Neural cell (in vitro differentiated cells): ENCODE data around the gene CDC42EP5. TPM values are rescaled to one million over a fixed set of nuclear protein-coding genes. Genes with fewer than 3 reads are reported as not detected.
"Not testable (repeated sequence)": the region's sequence is repeated elsewhere in the genome, so short reads cannot be mapped to it uniquely, and the experiment has no call there.

Source experiments
- H2AFZ ChIP-seq: fragments of 200-600, 300-800 bp; sonication (generic), shearing (Covaris generic); 2 replicates; pipeline ENCODE4 v1.6.0; 2014; ENCODE audit warnings: low read depth, mild to moderate bottlenecking, antibody characterized with exemption, low read length, moderate library complexity
- H3F3A ChIP-seq: fragments of 200-600 bp; shearing (Covaris generic); 2 replicates; pipeline ENCODE4 v1.6.1; 2016; ENCODE audit warnings: mild to moderate bottlenecking, moderate library complexity, mixed read lengths, antibody characterized with exemption, low read length; ENCODE audit not compliant: insufficient read depth, poor library complexity, severe bottlenecking
- H3K27ac ChIP-seq: fragments of 200-600, 300-800 bp; sonication (generic), shearing (Covaris generic); 2 replicates; pipeline ENCODE4 v1.5.1; 2014; ENCODE audit warnings: mild to moderate bottlenecking, low read length, moderate library complexity
- H3K27me3 ChIP-seq: fragments of 300-800, 200-600 bp; sonication (generic), shearing (Covaris generic); 2 replicates; pipeline ENCODE4 v1.6.0; 2014; ENCODE audit warnings: mild to moderate bottlenecking, low read depth, low read length, moderate library complexity; ENCODE audit not compliant: insufficient read depth
- H3K36me3 ChIP-seq: fragments of 300-800, 200-600 bp; sonication (generic), shearing (Covaris generic); 2 replicates; pipeline ENCODE4 v1.5.1; 2014; ENCODE audit warnings: mild to moderate bottlenecking, antibody characterized with exemption, low read length, moderate library complexity; ENCODE audit not compliant: insufficient read depth
- H3K4me2 ChIP-seq: fragments of 300-800, 200-600 bp; sonication (generic), shearing (Covaris generic); 2 replicates; pipeline ENCODE4 v1.6.0; 2014; ENCODE audit warnings: mild to moderate bottlenecking, low read length
- H3K4me3 ChIP-seq: fragments of 300-800, 200-600 bp; sonication (generic), shearing (Covaris generic); 2 replicates; pipeline ENCODE4 v1.5.1; 2014; ENCODE audit warnings: mild to moderate bottlenecking, low read length, moderate library complexity
- H3K79me2 ChIP-seq: fragments of 200-600 bp; shearing (Covaris generic); replicated peaks from 2 replicates; pipeline ENCODE4 v1.6.0; 2014; ENCODE audit warnings: mild to moderate bottlenecking, low read length, moderate library complexity; ENCODE audit not compliant: insufficient read depth
- H3K9ac ChIP-seq: fragments of 300-800, 200-600 bp; sonication (generic), shearing (Covaris generic); 2 replicates; pipeline ENCODE4 v1.6.1; 2016; ENCODE audit warnings: mild to moderate bottlenecking, low read length, mixed read lengths
- H3K9me2 ChIP-seq: fragments of 200-600 bp; shearing (Covaris generic); 2 replicates; pipeline ENCODE4 v1.6.1; 2016; ENCODE audit warnings: mild to moderate bottlenecking, low read length, mixed read lengths; ENCODE audit not compliant: insufficient read depth
- H3K9me3 ChIP-seq: fragments of 200-600, 300-800 bp; sonication (generic), shearing (Covaris generic); 2 replicates; pipeline ENCODE4 v1.6.1; 2016; ENCODE audit warnings: mild to moderate bottlenecking, mixed run types, low read length, moderate library complexity, mixed read lengths
- H4K20me1 ChIP-seq: fragments of 200-600 bp; shearing (Covaris generic); 2 replicates; pipeline ENCODE4 v1.6.1; 2016; ENCODE audit warnings: mild to moderate bottlenecking, mixed run types; ENCODE audit not compliant: insufficient read depth
- CTCF ChIP-seq: fragments of 450-650 bp; IDR thresholded peaks from 2 replicates; pipeline ENCODE4 v1.5.1; 2014; ENCODE audit warnings: antibody characterized with exemption, mild to moderate bottlenecking, moderate library complexity; ENCODE audit not compliant: poor library complexity, severe bottlenecking
- EP300 ChIP-seq: fragments of 450-650 bp; conservative IDR thresholded peaks from 2 replicates; pipeline ENCODE4 v1.6.1; 2014; ENCODE audit warnings: antibody characterized with exemption, mild to moderate bottlenecking, moderate library complexity; ENCODE audit not compliant: poor library complexity, severe bottlenecking
- EZH2 ChIP-seq: fragments of 200-600, 300-800 bp; shearing (Covaris generic), sonication (generic); IDR thresholded peaks from 2 replicates; pipeline ENCODE4 v1.6.1; 2014; ENCODE audit warnings: antibody characterized with exemption, low read length, borderline replicate concordance, mild to moderate bottlenecking; ENCODE audit not compliant: insufficient read depth, poor library complexity, severe bottlenecking
- MXI1 ChIP-seq: fragments of 450-650 bp; conservative IDR thresholded peaks from 2 replicates; pipeline ENCODE4 v1.6.1; 2014; ENCODE audit warnings: antibody characterized with exemption, mild to moderate bottlenecking; ENCODE audit not compliant: poor library complexity, severe bottlenecking
- POLR2AphosphoS5 ChIP-seq: IDR thresholded peaks from 2 replicates; pipeline ENCODE4 v1.6.1; 2012
- RAD21 ChIP-seq: fragments of 450-650 bp; conservative IDR thresholded peaks from 2 replicates; pipeline ENCODE4 v1.6.1; 2014; ENCODE audit warnings: antibody characterized with exemption, mild to moderate bottlenecking, moderate library complexity
- SMC3 ChIP-seq: fragments of 450-650 bp; conservative IDR thresholded peaks from 2 replicates; pipeline ENCODE4 v1.6.1; 2014; ENCODE audit warnings: antibody characterized with exemption, mild to moderate bottlenecking, moderate library complexity; ENCODE audit not compliant: poor library complexity
- TAF1 ChIP-seq: IDR thresholded peaks from 2 replicates; pipeline ENCODE4 v1.6.1; 2012; ENCODE audit warnings: low read depth
- polyA plus RNA-seq: library from polyadenylated mRNA; depleted of rRNA; stranded (reverse); fragments of >200 nt; gene quantifications from 2 replicates; pipeline ENCODE4 v1.2.3, GENCODE V29; 2014
- TF ChIP-seq, protein P1 (sequence below): IDR thresholded peaks from 2 replicates; pipeline ENCODE4 v1.6.1; 2012; ENCODE audit warnings: borderline replicate concordance

CDC42EP5 gene
- polyA plus RNA-seq, 1 donor from 2014 or later: not detected

DNA sequence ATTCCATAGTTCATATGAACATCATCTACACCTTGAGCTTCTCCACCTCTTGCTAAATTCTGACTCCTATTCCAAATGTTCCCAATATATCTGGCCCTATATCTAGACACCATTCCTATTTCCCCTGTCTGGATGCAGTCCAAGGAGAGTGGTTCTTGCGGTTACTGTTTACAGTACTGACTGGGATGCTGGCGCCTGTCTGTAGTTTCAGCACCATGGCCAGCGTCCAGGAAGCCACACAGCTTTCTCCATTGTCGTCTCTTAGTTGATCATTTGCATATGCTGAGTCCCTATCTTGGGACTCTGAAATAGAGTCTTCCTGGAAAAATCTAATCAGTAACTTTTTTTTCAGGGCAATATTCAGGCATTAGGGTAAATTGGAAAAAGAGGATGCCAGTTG is 44.4 kb upstream of the CDC42EP5 start:
- H3K9me3 ChIP-seq: no peaks in the 10 kb centered on the region
- TF ChIP-seq TAF1 (no peak), SMC3 (no peak), CTCF (no peak), EZH2 (no peak), MXI1 (no peak), EP300 (no peak), POLR2AphosphoS5 (no peak), RAD21 (no peak)
- TF ChIP-seq, protein P1, sequence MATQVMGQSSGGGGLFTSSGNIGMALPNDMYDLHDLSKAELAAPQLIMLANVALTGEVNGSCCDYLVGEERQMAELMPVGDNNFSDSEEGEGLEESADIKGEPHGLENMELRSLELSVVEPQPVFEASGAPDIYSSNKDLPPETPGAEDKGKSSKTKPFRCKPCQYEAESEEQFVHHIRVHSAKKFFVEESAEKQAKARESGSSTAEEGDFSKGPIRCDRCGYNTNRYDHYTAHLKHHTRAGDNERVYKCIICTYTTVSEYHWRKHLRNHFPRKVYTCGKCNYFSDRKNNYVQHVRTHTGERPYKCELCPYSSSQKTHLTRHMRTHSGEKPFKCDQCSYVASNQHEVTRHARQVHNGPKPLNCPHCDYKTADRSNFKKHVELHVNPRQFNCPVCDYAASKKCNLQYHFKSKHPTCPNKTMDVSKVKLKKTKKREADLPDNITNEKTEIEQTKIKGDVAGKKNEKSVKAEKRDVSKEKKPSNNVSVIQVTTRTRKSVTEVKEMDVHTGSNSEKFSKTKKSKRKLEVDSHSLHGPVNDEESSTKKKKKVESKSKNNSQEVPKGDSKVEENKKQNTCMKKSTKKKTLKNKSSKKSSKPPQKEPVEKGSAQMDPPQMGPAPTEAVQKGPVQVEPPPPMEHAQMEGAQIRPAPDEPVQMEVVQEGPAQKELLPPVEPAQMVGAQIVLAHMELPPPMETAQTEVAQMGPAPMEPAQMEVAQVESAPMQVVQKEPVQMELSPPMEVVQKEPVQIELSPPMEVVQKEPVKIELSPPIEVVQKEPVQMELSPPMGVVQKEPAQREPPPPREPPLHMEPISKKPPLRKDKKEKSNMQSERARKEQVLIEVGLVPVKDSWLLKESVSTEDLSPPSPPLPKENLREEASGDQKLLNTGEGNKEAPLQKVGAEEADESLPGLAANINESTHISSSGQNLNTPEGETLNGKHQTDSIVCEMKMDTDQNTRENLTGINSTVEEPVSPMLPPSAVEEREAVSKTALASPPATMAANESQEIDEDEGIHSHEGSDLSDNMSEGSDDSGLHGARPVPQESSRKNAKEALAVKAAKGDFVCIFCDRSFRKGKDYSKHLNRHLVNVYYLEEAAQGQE: no peak

GRCh38 chr19:54515156-54515555 is 42.1 kb upstream of the CDC42EP5 start:
- Histone ChIP-seq H3K4me2 (no peak overlapping the region), H3K27ac (no peak overlapping the region), H4K20me1 (no peaks in the 10 kb centered on the region), H3K9me3 (no peaks in the 10 kb centered on the region), H2AFZ (no peak overlapping the region), H3K9me2 (no peaks in the 10 kb centered on the region), H3K9ac (no peak overlapping the region), H3K27me3 (no peaks in the 10 kb centered on the region), H3K4me3 (no peak overlapping the region), H3K36me3 (no peaks in the 10 kb centered on the region), H3K79me2 (no peaks in the 10 kb centered on the region), H3F3A (no peaks in the 10 kb centered on the region)
- TF ChIP-seq RAD21 (no peak), POLR2AphosphoS5 (no peak), EP300 (no peak), EZH2 (no peak), SMC3 (no peak), CTCF (no peak), MXI1 (no peak)

More for the DNA sequence above, 44.4 kb upstream of the CDC42EP5 start:
- no peaks in the 10 kb centered on the region for H3F3A ChIP-seq
- H3K9me2 ChIP-seq: no peaks in the 10 kb centered on the region
- H3K36me3 ChIP-seq: no peaks in the 10 kb centered on the region
- no peaks in the 10 kb centered on the region for H4K20me1 ChIP-seq
- no peaks in the 10 kb centered on the region for H3K27me3 ChIP-seq
- H3K4me3 ChIP-seq: no peak overlapping the region
- H3K27ac ChIP-seq: no peak overlapping the region
- no peaks in the 10 kb centered on the region for H3K79me2 ChIP-seq
- no peak overlapping the region for H2AFZ ChIP-seq
- no peak overlapping the region for H3K4me2 ChIP-seq
- no peak overlapping the region for H3K9ac ChIP-seq

GRCh38 chr19:54509200-54509940 is 36.3 kb upstream of the CDC42EP5 start:
- H3F3A ChIP-seq, H3K9ac ChIP-seq, H3K27me3 ChIP-seq, H3K79me2 ChIP-seq, H3K9me2 ChIP-seq, H3K36me3 ChIP-seq, H2AFZ ChIP-seq, H3K27ac ChIP-seq, H3K4me3 ChIP-seq, H4K20me1 ChIP-seq, H3K9me3 ChIP-seq, H3K4me2 ChIP-seq: not testable (repeated sequence)

GRCh38 chr19:54508487-54508886 is 35.4 kb upstream of the CDC42EP5 start:
- not testable (repeated sequence) for H3F3A ChIP-seq, H2AFZ ChIP-seq, H3K4me3 ChIP-seq, H3K9me2 ChIP-seq, H3K9me3 ChIP-seq, H3K27me3 ChIP-seq, H3K79me2 ChIP-seq, H3K36me3 ChIP-seq, H4K20me1 ChIP-seq, H3K27ac ChIP-seq, H3K4me2 ChIP-seq, H3K9ac ChIP-seq
